Trophoblast cell (in vitro differentiated cells and primary cell): ENCODE results near the gene WWTR1.

Source experiments
- DNase-seq, 2 donors: peaks; one replicate each; pipeline ENCODE4 v3.0.0-alpha.2; 2016
- H2AFZ ChIP-seq: 2 replicates; pipeline ENCODE4 v1.6.1; 2013; ENCODE audit warnings: low read length, moderate library complexity, mild to moderate bottlenecking; ENCODE audit not compliant: insufficient read depth, poor library complexity
- H2AK5ac ChIP-seq: 2 replicates; pipeline ENCODE4 v1.6.1; 2013; ENCODE audit warnings: mild to moderate bottlenecking, low read length
- H2BK120ac ChIP-seq: 2 replicates; pipeline ENCODE4 v1.6.1; 2013; ENCODE audit warnings: low read length, mild to moderate bottlenecking, moderate library complexity; ENCODE audit not compliant: insufficient read depth, poor library complexity
- H2BK12ac ChIP-seq: 2 replicates; pipeline ENCODE4 v1.6.1; 2013; ENCODE audit warnings: mild to moderate bottlenecking, low read length, moderate library complexity
- H2BK5ac ChIP-seq: 2 replicates; pipeline ENCODE4 v1.6.1; 2013; ENCODE audit warnings: low read length, low read depth, moderate library complexity, mild to moderate bottlenecking; ENCODE audit not compliant: poor library complexity
- H3K14ac ChIP-seq: 2 replicates; pipeline ENCODE4 v1.6.1; 2013; ENCODE audit warnings: mild to moderate bottlenecking, low read length
- H3K18ac ChIP-seq: 2 replicates; pipeline ENCODE4 v1.6.1; 2013; ENCODE audit warnings: mild to moderate bottlenecking, low read length
- H3K23ac ChIP-seq: 2 replicates; pipeline ENCODE4 v1.6.1; 2013; ENCODE audit warnings: low read length
- H3K27ac ChIP-seq: 2 replicates; pipeline ENCODE4 v1.5.1; 2013; ENCODE audit warnings: low read depth, mild to moderate bottlenecking, inconsistent platforms, low read length, moderate library complexity
- H3K27me3 ChIP-seq: 2 replicates; pipeline ENCODE4 v1.6.1; 2013; ENCODE audit warnings: inconsistent platforms, mild to moderate bottlenecking, low read length, moderate library complexity; ENCODE audit not compliant: insufficient read depth
- H3K36me3 ChIP-seq, 2 experiments: 1 replicate in 1 of 2; 2 replicates in 1 of 2; pipeline ENCODE4 v1.6.1; 2013; ENCODE audit warnings: low read length in 2 of 2, mild to moderate bottlenecking in 2 of 2, moderate library complexity in 1 of 2; ENCODE audit not compliant: insufficient read depth in 2 of 2, control insufficient read depth in 1 of 2
- H3K4ac ChIP-seq: 2 replicates; pipeline ENCODE4 v1.6.1; 2013; ENCODE audit warnings: low read depth, mild to moderate bottlenecking, low read length, moderate library complexity
- H3K4me1 ChIP-seq, 2 experiments: 1 replicate in 1 of 2; 2 replicates in 1 of 2; pipeline ENCODE4 v1.6.1; 2013; ENCODE audit warnings: low read length in 2 of 2, mild to moderate bottlenecking in 2 of 2, moderate library complexity in 1 of 2; ENCODE audit not compliant: insufficient read depth in 2 of 2, control insufficient read depth in 1 of 2
- H3K4me2 ChIP-seq: 2 replicates; pipeline ENCODE4 v1.6.1; 2013; ENCODE audit warnings: inconsistent platforms, mild to moderate bottlenecking, low read length, moderate library complexity
- H3K4me3 ChIP-seq: 2 replicates; pipeline ENCODE4 v1.5.1; 2013; ENCODE audit warnings: mild to moderate bottlenecking, low read depth, low read length, inconsistent platforms
- H3K79me1 ChIP-seq: one replicate; pipeline ENCODE4 v1.6.1; 2013; ENCODE audit warnings: low read length
- H3K79me2 ChIP-seq: 2 replicates; pipeline ENCODE4 v1.6.1; 2013; ENCODE audit warnings: low read length, mild to moderate bottlenecking; ENCODE audit not compliant: control insufficient read depth, insufficient read depth, poor library complexity
- H3K9ac ChIP-seq: 2 replicates; pipeline ENCODE4 v1.6.1; 2013; ENCODE audit warnings: mild to moderate bottlenecking, low read length
- H3K9me3 ChIP-seq: 2 replicates; pipeline ENCODE4 v1.6.1; 2013; ENCODE audit warnings: low read depth, mild to moderate bottlenecking, control low read depth, inconsistent platforms, low read length; ENCODE audit not compliant: insufficient read depth
- H4K12ac ChIP-seq: 2 replicates; pipeline ENCODE4 v1.6.1; 2013; ENCODE audit warnings: low read depth, mild to moderate bottlenecking, low read length, moderate library complexity
- H4K8ac ChIP-seq: 2 replicates; pipeline ENCODE4 v1.6.1; 2013; ENCODE audit warnings: low read depth, mild to moderate bottlenecking, low read length, moderate library complexity
- H4K91ac ChIP-seq: one replicate; pipeline ENCODE4 v1.6.1; 2013; ENCODE audit warnings: low read depth, mild to moderate bottlenecking, low read length, moderate library complexity
- WGBS: extraction: QIAGEN DNeasy Blood & Tissue Kit; methylation state at CpG from one replicate; pipeline ENCODE4 v1.1.7; 2013; ENCODE audit warnings: missing lambda C conversion rate; ENCODE audit not compliant: insufficient read length, insufficient coverage; ENCODE audit errors: extremely low coverage; 5-methylcytosine and 5-hydroxymethylcytosine counted together

WWTR1 gene

GRCh38 chr3:149658744-149659497 lies 1.1 kb upstream of the WWTR1 start:
- peak overlapping the region; percentile 87 for H2BK120ac ChIP-seq
- no peaks in the 10 kb centered on the region for H3K9me3 ChIP-seq
- H2BK12ac ChIP-seq = peak overlapping the region; percentile 86
- peaks cover 25% of the 10 kb centered on the region for H3K79me2 ChIP-seq
- H4K12ac ChIP-seq = peak overlapping the region; percentile 86
- H3K4ac ChIP-seq = peak overlapping the region; percentile 91
- H2AK5ac ChIP-seq = peak overlapping the region; percentile 94
- DNase-seq = peak in 1 of 2 donors; percentile 45
- no peaks in the 10 kb centered on the region for H3K27me3 ChIP-seq
- H3K27ac ChIP-seq = peak overlapping the region; percentile 95
- H3K23ac ChIP-seq = no peak overlapping the region
- H3K4me1 ChIP-seq = peaks cover 16 to 21% of the 10 kb centered on the region in 2 experiments
- no CpG with 5 or more reads among the region's 24 CpGs for WGBS
- peaks cover 0 to 1% of the 10 kb centered on the region in 2 experiments for H3K36me3 ChIP-seq
- peaks cover 26% of the 10 kb centered on the region for H3K79me1 ChIP-seq
- H3K14ac ChIP-seq = peak overlapping the region; percentile 96
- peak overlapping the region; percentile 98 for H2BK5ac ChIP-seq
- peak overlapping the region; percentile 99 for H4K91ac ChIP-seq
- peak overlapping the region; percentile 67 for H3K4me3 ChIP-seq
- peak overlapping the region; percentile 96 for H3K4me2 ChIP-seq
- H2AFZ ChIP-seq = peak overlapping the region; percentile 96
- H3K9ac ChIP-seq = peak overlapping the region; percentile 19
- H4K8ac ChIP-seq = peak overlapping the region; percentile 91
- H3K18ac ChIP-seq = peak overlapping the region; percentile 81

GRCh38 chr3:149657321-149657925 lies 402 bp downstream of the WWTR1 start:
- Histone ChIP-seq H3K18ac (peak overlapping the region; percentile 95), H3K36me3 (peaks cover 1 to 3% of the 10 kb centered on the region in 2 experiments)
- no CpG with 5 or more reads among the region's 41 CpGs for WGBS

GRCh38 chr3:149655826-149656574 lies 1.8 kb downstream of the WWTR1 start:
- peaks cover 7 to 18% of the 10 kb centered on the region in 2 experiments for H3K4me1 ChIP-seq
- no CpG with 5 or more reads among the region's 2 CpGs for WGBS
- H2BK120ac ChIP-seq = no peak overlapping the region
- no peak overlapping the region for H4K91ac ChIP-seq
- no peak for DNase-seq
- no peak overlapping the region for H4K8ac ChIP-seq
- peak overlapping the region; percentile 4 for H2BK5ac ChIP-seq
- peak overlapping the region; percentile 73 for H3K14ac ChIP-seq
- H3K27me3 ChIP-seq = no peaks in the 10 kb centered on the region
- no peak overlapping the region for H4K12ac ChIP-seq
- peak overlapping the region; percentile 96 for H3K4me2 ChIP-seq
- no peak overlapping the region for H3K27ac ChIP-seq
- H3K4ac ChIP-seq = peak overlapping the region; percentile 90
- H2AK5ac ChIP-seq = no peak overlapping the region
- H3K79me1 ChIP-seq = peaks cover 24% of the 10 kb centered on the region
- no peak overlapping the region for H2AFZ ChIP-seq
- peak overlapping the region; percentile 95 for H3K4me3 ChIP-seq
- H3K36me3 ChIP-seq = peaks cover 1 to 8% of the 10 kb centered on the region in 2 experiments
- H3K79me2 ChIP-seq = peaks cover 25% of the 10 kb centered on the region
- no peaks in the 10 kb centered on the region for H3K9me3 ChIP-seq
- no peak overlapping the region for H3K18ac ChIP-seq
- H3K23ac ChIP-seq = peak overlapping the region; percentile 50
- peak overlapping the region; percentile 94 for H3K9ac ChIP-seq
- H2BK12ac ChIP-seq = no peak overlapping the region

More at GRCh38 chr3:149657321-149657925, 402 bp downstream of the WWTR1 start:
- Histone ChIP-seq H3K4me3 (peak overlapping the region; percentile 95), H3K27me3 (no peaks in the 10 kb centered on the region), H3K14ac (peak overlapping the region; percentile 99), H3K4me1 (peaks cover 9 to 18% of the 10 kb centered on the region in 2 experiments), H2AK5ac (peak overlapping the region; percentile 88), H3K23ac (no peak overlapping the region), H3K79me2 (peaks cover 25% of the 10 kb centered on the region), H2BK12ac (peak overlapping the region; percentile 87), H3K79me1 (peaks cover 25% of the 10 kb centered on the region), H4K91ac (peak overlapping the region; percentile 94), H2BK120ac (peak overlapping the region; percentile 95), H3K9ac (peak overlapping the region; percentile 94), H2AFZ (peak overlapping the region; percentile 52), H4K12ac (peak overlapping the region; percentile 23), H3K27ac (peak overlapping the region; percentile 95), H3K9me3 (no peaks in the 10 kb centered on the region), H4K8ac (peak overlapping the region; percentile 85), H3K4ac (peak overlapping the region; percentile 46), H2BK5ac (peak overlapping the region; percentile 99), H3K4me2 (peak overlapping the region; percentile 96)
- peak; percentile 88 to 91 for DNase-seq

- H3K79me2 ChIP-seq = peaks cover 27% of the 10 kb centered on the region
- H2BK5ac ChIP-seq = no peak overlapping the region
- no peak overlapping the region for H2AK5ac ChIP-seq
- H3K23ac ChIP-seq = no peak overlapping the region
- no peak overlapping the region for H4K91ac ChIP-seq
- peak; percentile 36 to 77 for DNase-seq
- no peak overlapping the region for H4K8ac ChIP-seq
- no peak overlapping the region for H4K12ac ChIP-seq
- H2BK12ac ChIP-seq = no peak overlapping the region
- no peak overlapping the region for H3K14ac ChIP-seq
- no peak overlapping the region for H3K9ac ChIP-seq
- no peak overlapping the region for H3K4ac ChIP-seq
- no peak overlapping the region for H2BK120ac ChIP-seq
- H3K27me3 ChIP-seq = no peaks in the 10 kb centered on the region
- no peak overlapping the region for H3K4me3 ChIP-seq
- H3K79me1 ChIP-seq = peaks cover 24% of the 10 kb centered on the region
- H3K36me3 ChIP-seq = peaks cover 7 to 15% of the 10 kb centered on the region in 2 experiments
- H3K4me2 ChIP-seq = peak overlapping the region; percentile 6
- no peak overlapping the region for H2AFZ ChIP-seq
- H3K4me1 ChIP-seq = peaks cover 7 to 18% of the 10 kb centered on the region in 2 experiments
- H3K9me3 ChIP-seq = no peaks in the 10 kb centered on the region
- no peak overlapping the region for H3K18ac ChIP-seq
- no peak overlapping the region for H3K27ac ChIP-seq
Observed at GRCh38 chr3:149654188-149654601, 3.6 kb downstream of the WWTR1 start.
